GM12878 (cell line): ENCODE measurements around the gene PIP4K2A. TPM values are rescaled to one million over a fixed set of nuclear protein-coding genes. Genes with fewer than 3 reads are reported as not detected.

Experiments used
- ATAC-seq: fragments of 200-7000 bp; cut with Tn5 transposase; 3 replicates; pipeline ENCODE4 v1.9.1; 2020; ENCODE audit warnings: mild to moderate bottlenecking, moderate library complexity
- BruUV-seq: library from RNA; stranded (reverse); fragments of 400-500 nt; replicated peaks from 2 replicates; lab custom pipeline; 2021; lab: Mats Ljungman, UMichigan
- CTCF ChIA-PET: fragments of 300-600 bp; sonication (Branson Sonifier 250); formaldehyde crosslinking; extraction: SDS; loops from one replicate; lab custom pipeline; 2021; ENCODE audit warnings: inconsistent platforms; lab: Yijun Ruan, JAX
- POLR2A ChIA-PET: fragments of 350-600 bp; formaldehyde crosslinking; extraction: SDS; loops from one replicate; lab custom pipeline; 2021; ENCODE audit warnings: inconsistent platforms; lab: Charles Lee
- RAD21 ChIA-PET: fragments of 300-600 bp; sonication (Branson Sonifier 250); formaldehyde crosslinking; loops from one replicate; lab custom pipeline; 2023; ENCODE audit warnings: antibody characterized with exemption; ENCODE audit not compliant: unreplicated experiment; lab: Charles Lee
- SMC1A ChIA-PET: fragments of 300-600 bp; sonication (Branson Sonifier 250); formaldehyde crosslinking; loops from one replicate; lab custom pipeline; 2023; ENCODE audit not compliant: unreplicated experiment, uncharacterized antibody; lab: Charles Lee
- DNase-seq: peaks from one replicate; pipeline ENCODE4 v3.0.0-alpha.2; 2011; ENCODE audit warnings: low read depth, low spot score
- FAIRE-seq: peaks from 3 replicates; lab custom pipeline; 2011; peaks lifted over from hg19 to GRCh38; lab: Jason Lieb, UNC
- H2AFZ ChIP-seq: 2 replicates; pipeline ENCODE4 v1.6.0; 2011; ENCODE audit warnings: low read depth, low read length, control low read depth; ENCODE audit not compliant: control insufficient read depth
- H3K27ac ChIP-seq: 2 replicates; pipeline ENCODE4 v1.5.1; 2011; ENCODE audit warnings: control low read depth; ENCODE audit not compliant: control insufficient read depth, insufficient read depth
- H3K27me3 ChIP-seq, 2 experiments: replicated peaks in 1 of 2; 2 replicates each; pipeline versions ENCODE4 v1.6.0 to v1.6.1; 2011; ENCODE audit warnings: low read length in 1 of 2; ENCODE audit not compliant: control insufficient read depth in 2 of 2, insufficient read depth in 2 of 2
- H3K36me3 ChIP-seq, 2 experiments: 2 replicates each; pipeline ENCODE4 v1.5.1; 2011; ENCODE audit warnings: low read length in 1 of 2; ENCODE audit not compliant: control insufficient read depth in 2 of 2, insufficient read depth in 2 of 2
- H3K4me1 ChIP-seq: 2 replicates; pipeline ENCODE4 v1.6.1; 2011; ENCODE audit warnings: mild to moderate bottlenecking, low read length, moderate library complexity, mixed read lengths; ENCODE audit not compliant: control insufficient read depth, insufficient read depth
- H3K4me2 ChIP-seq: 2 replicates; pipeline ENCODE4 v1.6.0; 2011; ENCODE audit warnings: control low read depth; ENCODE audit not compliant: control insufficient read depth, insufficient read depth
- H3K4me3 ChIP-seq: fragments of 200-600 bp; sonication (generic); 2 replicates; pipeline ENCODE4 v1.5.1; 2016
- H3K79me2 ChIP-seq: 2 replicates; pipeline ENCODE4 v1.6.0; 2011; ENCODE audit warnings: low read length; ENCODE audit not compliant: control insufficient read depth, insufficient read depth
- H3K9ac ChIP-seq: 2 replicates; pipeline ENCODE4 v1.8.0; 2011; ENCODE audit warnings: low read length, control low read depth, mixed read lengths; ENCODE audit not compliant: control insufficient read depth, insufficient read depth
- H3K9me3 ChIP-seq: replicated peaks from 3 replicates; pipeline ENCODE4 v1.5.1; 2011; ENCODE audit warnings: mild to moderate bottlenecking, low read length; ENCODE audit not compliant: control insufficient read depth, insufficient read depth
- H4K20me1 ChIP-seq: 2 replicates; pipeline ENCODE4 v1.6.0; 2011; ENCODE audit not compliant: control insufficient read depth, insufficient read depth
- BRCA1 ChIP-seq: IDR thresholded peaks from 2 replicates; pipeline ENCODE4 v1.6.1; 2011; ENCODE audit warnings: low read depth, low read length, improper control_type of control experiment
- E2F4 ChIP-seq: IDR thresholded peaks from 2 replicates; pipeline ENCODE4 v1.6.1; 2012; ENCODE audit warnings: low read depth, low read length, improper control_type of control experiment
- EP300 ChIP-seq, 2 experiments: fragments of 150-350 bp in 1 of 2; IDR thresholded peaks; 2 replicates each; pipeline ENCODE4 v1.6.1; 2011 to 2012; ENCODE audit warnings: low read depth in 2 of 2, low read length in 2 of 2, borderline replicate concordance in 1 of 2, improper control_type of control experiment in 1 of 2, inconsistent platforms in 1 of 2; ENCODE audit not compliant: control insufficient read depth in 1 of 2
- EZH2 ChIP-seq: IDR thresholded peaks from 2 replicates; pipeline ENCODE4 v1.6.1; 2012; ENCODE audit warnings: low read depth, mild to moderate bottlenecking, control low read depth, inconsistent platforms, low read length, borderline replicate concordance; ENCODE audit not compliant: control insufficient read depth
- PAX8 ChIP-seq: fragments of 450-650 bp; IDR thresholded peaks from 2 replicates; pipeline ENCODE4 v1.6.1; 2017; ENCODE audit warnings: mild to moderate bottlenecking, moderate library complexity
- RB1 ChIP-seq: fragments of 450-650 bp; formaldehyde crosslinking; IDR thresholded peaks from 2 replicates; pipeline ENCODE4 v1.6.1; 2017; ENCODE audit warnings: mild to moderate bottlenecking, borderline replicate concordance
- WGBS: methylation state at CpG from one replicate; pipeline ENCODE4 v1.1.6; 2016; ENCODE audit warnings: low lambda C conversion rate; ENCODE audit not compliant: insufficient replicate concordance, insufficient coverage; ENCODE audit errors: missing lambda C conversion rate; 5-methylcytosine and 5-hydroxymethylcytosine counted together
- in situ Hi-C: fragments of 300-500 bp; cut with MboI; formaldehyde crosslinking; loops from 9 replicates; pipeline ENCODE4 v1.14.3; 2018; ENCODE audit warnings: mixed read lengths
- intact Hi-C: fragments of 100-400 bp; cut with micrococcal nuclease; formaldehyde crosslinking; loops from one replicate; pipeline ENCODE4 v1.14.2; 2022; ENCODE audit not compliant: unreplicated experiment
- polyA plus RNA-seq, 11 experiments: library from polyadenylated mRNA; depleted of rRNA in 4 of 11; unstranded in 6 of 11; stranded (reverse) in 5 of 11; fragments of >200 nt; fragmentation: Nextera tagmentation in 4 of 11; fragmentation: Illumina TruSeq in 1 of 11; extraction: Ambion mirVana in 4 of 11; extraction: Trizol in 1 of 11; gene quantifications; 1 replicate in 1 of 11; 2 replicates in 10 of 11; pipeline versions ENCODE4 v1.2.1 to v1.2.3, GENCODE V29; 2011 to 2016; ENCODE audit warnings: inconsistent platforms in 2 of 11, missing spikeins in 2 of 11, low read depth in 1 of 11
- total RNA-seq, 4 experiments: library from RNA; depleted of rRNA in 3 of 4; stranded (reverse); fragments of >200 nt in 3 of 4; fragmentation: Illumina TruSeq in 1 of 4; extraction: Trizol in 1 of 4; gene quantifications; 2 replicates each; pipeline versions ENCODE4 v1.2.1 to v1.2.3, GENCODE V29; 2013 to 2021

The PIP4K2A gene
- total and polyA plus RNA-seq, 10 of the 15 experiments (the other 5 are each of a cell fraction or from before 2014, with no cell fraction given), result 54.3 to 139 (median 84.4) TPM

GRCh38 chr10:22643775-22644174 lies 70.6 kb downstream of the PIP4K2A start:
- Histone ChIP-seq H3K79me2 (peaks cover 89% of the 10 kb centered on the region), H3K9me3 (no peaks in the 10 kb centered on the region), H4K20me1 (no peaks in the 10 kb centered on the region), H3K27ac (no peak overlapping the region), H3K4me3 (no peak overlapping the region), H3K36me3 (peaks cover 3 to 5% of the 10 kb centered on the region in 2 experiments; a peak in 3 of 4 replicates), H3K4me2 (no peak overlapping the region), H3K27me3 (no peaks in the 10 kb centered on the region), H3K4me1 (peaks cover 41% of the 10 kb centered on the region), H2AFZ (no peak overlapping the region), H3K9ac (no peak overlapping the region)
- intact Hi-C loops (no loop called here), in situ Hi-C loops (no loop called here)
- no TSS peak for BruUV-seq
- DNase-seq (no peak), FAIRE-seq (no peak), ATAC-seq (no peak)
- ChIA-PET POLR2A (interaction anchor here (0.9 kb wide), 1 partner anchor 25 kb away, joined by 3 read pairs; no protein-coding TSS in a partner anchor), RAD21 (interaction anchor here (8.4 to 9.1 kb wide), 2 partner anchors 14 to 25 kb away, joined by 71 to 99 read pairs; no protein-coding TSS in a partner anchor), SMC1A (interaction anchor here (2.0 to 13.5 kb wide), 3 partner anchors 11 to 69 kb away, joined by 4 to 172 read pairs (median 72); partner anchors contain the start of gene PIP4K2A), CTCF (interaction anchor here (0.9 to 12.1 kb wide), 2 partner anchors 13 to 69 kb away, joined by 3 to 72 read pairs; no protein-coding TSS in a partner anchor)
- no peak for TF ChIP-seq BRCA1
- TF ChIP-seq E2F4, result no peak
- no peak for TF ChIP-seq PAX8
- TF ChIP-seq EP300 (IDR thresholded peaks at IDR 0.05; ENCODE audit: borderline replicate concordance in 1 of 2, control insufficient read depth in 1 of 2, low read depth in 2 of 2, low read length in 2 of 2), result no peak
- TF ChIP-seq EZH2, result no peak
- TF ChIP-seq RB1, result no peak
- 96% methylated on average over 4 of the region's 4 CpGs for WGBS
